ENCODE results near the gene DECR2. TPM values are rescaled to one million over a fixed set of nuclear protein-coding genes. Genes with fewer than 3 reads are reported as not detected.
A peak's percentile ranks its signal among the peaks of the same experiment; 100 is the strongest.

Gene DECR2
- total and polyA plus RNA-seq, 2 of the 13 experiments (the other 11 are each of a cell fraction or from before 2014, with no cell fraction given): 36.3 to 44.6 TPM

GRCh38 chr16:425082-425718 is 23.5 kb downstream of the DECR2 start, which contains the start of gene RAB11FIP3 (continued):
- TF ChIP-seq, protein P1, sequence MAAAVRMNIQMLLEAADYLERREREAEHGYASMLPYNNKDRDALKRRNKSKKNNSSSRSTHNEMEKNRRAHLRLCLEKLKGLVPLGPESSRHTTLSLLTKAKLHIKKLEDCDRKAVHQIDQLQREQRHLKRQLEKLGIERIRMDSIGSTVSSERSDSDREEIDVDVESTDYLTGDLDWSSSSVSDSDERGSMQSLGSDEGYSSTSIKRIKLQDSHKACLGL (CRISPR knock-in tag; IDR thresholded peaks at IDR 0.05): peak; percentile 77; the same call in 1 of the 2 replicates
- peak; percentile 76; the same call in 1 of the 2 replicates for TF ChIP-seq GFI1 (CRISPR knock-in tag; IDR thresholded peaks at IDR 0.05; ENCODE audit: borderline replicate concordance)
- no peak; the same call in 1 of the 2 replicates for TF ChIP-seq ZBTB2 (CRISPR knock-in tag; IDR thresholded peaks at IDR 0.05; ENCODE audit: low read depth)
- no peak for TF ChIP-seq CHD4 (IDR thresholded peaks at IDR 0.05; ENCODE audit: borderline replicate concordance, low read length)
- no peak; the same call in 1 of the 2 replicates for TF ChIP-seq ARNT2 (CRISPR knock-in tag; IDR thresholded peaks at IDR 0.05; ENCODE audit: low read depth)
- no peak for TF ChIP-seq AKNA (CRISPR knock-in tag; IDR thresholded peaks at IDR 0.05; ENCODE audit: borderline replicate concordance)
- TF ChIP-seq ZNF234 (CRISPR knock-in tag; conservative IDR thresholded peaks at IDR 0.05): 0 out of 2 replicates have a peak, but pooled peaks have one; percentile 78
- TF ChIP-seq, protein P2, sequence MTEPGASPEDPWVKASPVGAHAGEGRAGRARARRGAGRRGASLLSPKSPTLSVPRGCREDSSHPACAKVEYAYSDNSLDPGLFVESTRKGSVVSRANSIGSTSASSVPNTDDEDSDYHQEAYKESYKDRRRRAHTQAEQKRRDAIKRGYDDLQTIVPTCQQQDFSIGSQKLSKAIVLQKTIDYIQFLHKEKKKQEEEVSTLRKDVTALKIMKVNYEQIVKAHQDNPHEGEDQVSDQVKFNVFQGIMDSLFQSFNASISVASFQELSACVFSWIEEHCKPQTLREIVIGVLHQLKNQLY (CRISPR knock-in tag; IDR thresholded peaks at IDR 0.05): no peak
- TF ChIP-seq DZIP1 (CRISPR knock-in tag; IDR thresholded peaks at IDR 0.05): no peak
- TF ChIP-seq ZNF205 (CRISPR knock-in tag; IDR thresholded peaks at IDR 0.05): 0 out of 2 replicates have a peak, but pooled peaks have one; percentile 43
- TF ChIP-seq RXRB (CRISPR knock-in tag; IDR thresholded peaks at IDR 0.05; ENCODE audit: borderline replicate concordance): peak; percentile 48; the same call in 1 of the 2 replicates
- peak; percentile 43; the same call in 1 of the 2 replicates for TF ChIP-seq SMAD1 (CRISPR knock-in tag; IDR thresholded peaks at IDR 0.05; ENCODE audit: borderline replicate concordance, low read depth)
- TF ChIP-seq ZNF850 (CRISPR knock-in tag; conservative IDR thresholded peaks at IDR 0.05): no peak
- TF ChIP-seq MYNN (CRISPR knock-in tag; IDR thresholded peaks at IDR 0.05; ENCODE audit: low read depth): no peak
- TF ChIP-seq BCLAF1 (IDR thresholded peaks at IDR 0.05): no peak

Data from HepG2 (cell line).